NCI-H2227 (cell line): ENCODE results near the gene ATN1.

Experiments used
- DNase-seq: peaks from one replicate; lab custom pipeline; 2025; ENCODE audit not compliant: unreplicated experiment; lab: John Stamatoyannopoulos, UW

The ATN1 gene

GRCh38 chr12:6968426-6968825 is 40.7 kb downstream of the ATN1 start:
- no peak for DNase-seq

DNA sequence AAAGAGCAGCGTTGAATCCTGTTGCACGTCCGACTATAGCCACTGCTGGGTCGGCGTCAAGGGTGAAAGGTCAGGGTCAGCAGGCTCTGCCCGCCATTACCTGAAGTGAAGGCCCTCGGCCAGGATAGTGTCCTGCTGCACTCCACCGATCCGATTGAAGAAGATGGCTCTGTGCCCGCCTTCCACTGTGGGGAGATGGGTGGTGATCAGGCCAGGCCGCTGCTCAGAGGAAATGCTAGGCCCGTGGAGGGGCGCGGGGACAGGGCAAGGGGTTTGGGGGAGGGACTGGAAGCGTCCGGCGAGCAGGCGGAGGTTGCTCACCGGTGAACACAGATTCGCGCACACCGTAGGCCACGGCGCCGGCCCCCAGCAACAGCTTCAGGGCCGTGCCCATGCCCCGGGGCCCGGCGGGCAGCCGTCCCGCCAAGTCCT is 42.4 kb downstream of the ATN1 start:
- DNase-seq, result no peak

GRCh38 chr12:6974180-6974579 is 46.4 kb downstream of the ATN1 start:
- DNase-seq, result no peak

- no peak for DNase-seq
These were observed 47.7 kb downstream of the ATN1 start for GRCh38 chr12:6975297-6976032.

GRCh38 chr12:6977653-6978052 is 49.9 kb downstream of the ATN1 start:
- DNase-seq, result no peak

DNA sequence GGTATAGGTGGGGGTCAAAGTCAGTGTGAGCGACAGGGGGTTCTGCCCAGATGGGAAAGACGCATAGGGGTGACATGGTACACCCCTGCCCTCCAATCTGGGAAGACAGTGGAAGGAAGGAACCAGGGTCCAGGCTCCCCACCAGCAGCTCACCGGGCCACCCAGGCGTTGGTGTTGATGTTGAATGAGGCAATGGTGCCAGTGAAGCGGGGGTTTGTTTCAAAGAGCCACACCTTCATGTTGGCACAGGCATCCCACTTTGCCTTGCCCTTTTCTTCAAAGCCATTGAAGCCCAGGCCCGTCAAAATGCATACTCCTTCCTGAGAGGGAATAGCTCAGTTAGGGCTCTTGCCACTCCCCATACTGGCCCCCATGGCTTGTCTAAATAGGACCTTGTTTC is 50.4 kb downstream of the ATN1 start:
- no peak for DNase-seq

- DNase-seq, result no peak
These were observed 50.9 kb downstream of the ATN1 start for GRCh38 chr12:6978611-6979011.

DNA sequence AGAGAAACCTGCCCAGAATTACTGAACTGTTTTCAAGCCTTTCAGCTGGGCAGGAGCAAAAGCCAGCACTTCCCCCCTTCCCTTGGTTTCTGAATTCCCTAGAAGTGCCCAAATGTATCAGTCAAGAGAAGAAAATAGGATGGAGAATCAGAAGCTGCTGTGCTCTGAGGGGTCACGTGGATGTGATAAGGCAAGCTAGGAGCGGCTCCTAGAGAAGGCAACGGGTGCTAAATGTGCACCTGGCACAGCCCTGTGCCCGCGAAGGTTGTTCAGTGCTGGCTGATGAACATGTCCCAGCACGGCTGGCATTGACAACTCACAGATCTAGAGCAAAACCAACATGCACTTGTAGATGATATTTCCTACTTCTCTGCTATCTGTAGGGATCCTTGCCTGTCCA is 51.3 kb downstream of the ATN1 start:
- no peak for DNase-seq

- DNase-seq, result no peak
These were observed 51.7 kb downstream of the ATN1 start for GRCh38 chr12:6979453-6979852.

DNA sequence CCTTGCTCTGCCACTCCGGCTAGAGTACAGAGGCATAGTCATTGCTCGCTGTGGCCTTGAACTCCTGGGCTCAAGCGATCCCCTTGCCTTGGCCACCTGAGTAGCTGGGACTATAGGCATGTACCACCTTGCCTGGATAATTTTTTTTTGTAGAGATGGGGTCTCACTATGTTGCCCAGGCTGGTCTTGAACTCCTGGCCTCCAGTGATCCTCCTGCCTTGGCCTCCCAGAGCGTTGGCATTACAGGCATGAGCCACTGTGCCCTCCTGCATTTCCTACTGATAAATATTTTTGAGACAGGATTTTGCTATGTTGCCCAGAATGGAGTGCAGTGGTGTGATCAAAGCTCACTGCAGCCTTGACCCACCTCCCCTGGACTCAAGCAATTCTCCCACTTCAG is 52.3 kb downstream of the ATN1 start:
- no peak for DNase-seq

GRCh38 chr12:6980740-6981139 is 53.0 kb downstream of the ATN1 start:
- no peak for DNase-seq

- no peak for DNase-seq
These were observed 53.6 kb downstream of the ATN1 start for GRCh38 chr12:6981152-6982052.

- DNase-seq, result no peak
These were observed 54.8 kb downstream of the ATN1 start for GRCh38 chr12:6982532-6982931.

DNA sequence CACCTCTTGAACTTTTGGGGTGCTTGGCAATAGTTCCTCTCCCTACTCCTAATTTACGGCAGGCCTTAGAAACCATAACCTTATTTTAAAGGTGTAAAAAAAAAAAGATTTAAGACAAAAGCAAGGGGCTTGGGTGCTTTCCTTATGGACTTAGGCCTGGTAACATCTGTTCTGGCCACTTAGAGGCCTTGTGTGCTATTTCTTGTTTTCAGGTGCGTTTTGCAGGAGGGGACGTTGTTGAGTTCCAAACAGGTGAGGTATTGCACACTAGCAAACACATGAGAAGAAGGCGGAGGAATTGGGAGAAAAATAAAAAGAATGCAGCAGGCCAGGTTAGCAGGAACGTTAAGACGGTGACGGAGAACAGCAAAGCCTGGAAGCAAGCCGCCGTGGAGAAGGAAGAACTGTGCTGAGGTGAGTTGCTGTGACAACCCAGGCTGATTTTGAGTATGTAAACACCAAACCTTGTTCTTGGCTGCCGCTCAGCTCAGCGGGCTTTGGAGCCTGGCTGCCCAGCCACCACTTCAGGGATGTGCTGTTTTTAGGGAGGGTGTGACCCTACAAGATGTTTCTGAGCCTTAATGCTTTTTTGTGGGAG is 60.3 kb downstream of the ATN1 start:
- DNase-seq, result no peak
